Right lobe of liver (tissue), 4 donors: ENCODE results near the gene FOXRED1.

ENCODE experiments used
- CTCF ChIP-seq, 4 donors: fragments of 200-600 bp in 3 of 4; fragments of 450-650 bp in 1 of 4; IDR thresholded peaks; one replicate each; pipeline versions ENCODE4 v1.5.1 to v1.8.0; 2016 to 2022; ENCODE audit warnings: antibody characterized with exemption in 4 of 4, mild to moderate bottlenecking in 2 of 4
- POLR2A ChIP-seq: fragments of 450-650 bp; IDR thresholded peaks from one replicate; pipeline ENCODE4 v1.6.1; 2017; ENCODE audit warnings: antibody characterized with exemption, mild to moderate bottlenecking
- donor health status: DM: no; HTN: no; CAD: no.
- donor health status: DM: no; HTN: no; CAD: no.
- donor health status: DM: no; HTN: yes; CAD: no.

GRCh38 chr11:126310200-126310991 lies 41.4 kb downstream of the FOXRED1 start:
- peak; percentile 86 to 94 (median 90) for TF ChIP-seq CTCF (IDR thresholded peaks at IDR 0.05)
- TF ChIP-seq POLR2A, result no peak
